GM19397 (cell line): ENCODE measurements around the gene FOXC2.

Source experiments
- ATAC-seq: cut with Tn5 transposase; IDR thresholded peaks from one replicate; pipeline ENCODE4 v1.9.1; 2021; ENCODE audit warnings: mild to moderate bottlenecking, moderate library complexity; ENCODE audit not compliant: unreplicated experiment

The FOXC2 gene

GRCh38 chr16:86554917-86555703 is 11.5 kb upstream of the FOXC2 start, which contains the start of gene MTHFSD:
Gene MTHFSD, minus strand, starts transcription at chr16:86555235. Its CDS starts 51 bp downstream, at chr16:86555184.
- ATAC-seq = peak; percentile 90

- ATAC-seq = no peak
Measured at GRCh38 chr16:86555704-86556075, 10.9 kb upstream of the FOXC2 start.

GRCh38 chr16:86556576-86556975 is 10.1 kb upstream of the FOXC2 start:
- ATAC-seq = no peak

- ATAC-seq = no peak
Measured at GRCh38 chr16:86557587-86557986, 9.0 kb upstream of the FOXC2 start.

GRCh38 chr16:86558355-86559193 is 8.1 kb upstream of the FOXC2 start:
- no peak for ATAC-seq

GRCh38 chr16:86559802-86560305 is 6.8 kb upstream of the FOXC2 start:
- ATAC-seq = no peak

- ATAC-seq = no peak
Measured at GRCh38 chr16:86562356-86562755, 4.3 kb upstream of the FOXC2 start.

GRCh38 chr16:86563469-86564345 is 2.9 kb upstream of the FOXC2 start:
- peak; percentile 71 for ATAC-seq

GRCh38 chr16:86565181-86565631 is 1.4 kb upstream of the FOXC2 start:
- no peak for ATAC-seq

- no peak for ATAC-seq
Measured at GRCh38 chr16:86565644-86566511, 751 bp upstream of the FOXC2 start.

- no peak for ATAC-seq
Measured at GRCh38 chr16:86566966-86567700, 504 bp downstream of the FOXC2 start.

GRCh38 chr16:86567701-86568581 is 1.3 kb downstream of the FOXC2 start:
- no peak for ATAC-seq

- ATAC-seq = no peak
Measured at GRCh38 chr16:86568677-86569623, 2.3 kb downstream of the FOXC2 start.

GRCh38 chr16:86569701-86570447 is 3.2 kb downstream of the FOXC2 start:
- ATAC-seq = no peak

GRCh38 chr16:86570558-86571529 is 4.2 kb downstream of the FOXC2 start:
- no peak for ATAC-seq
